Duodenal mucosa (tissue), 2 donors: ENCODE results near the gene FBXO47.

Experiments
- H3K27ac ChIP-seq: one replicate; pipeline ENCODE4 v1.7.0; 2013; ENCODE audit warnings: low read depth, low read length
- H3K27me3 ChIP-seq, 2 donors: one replicate each; pipeline ENCODE4 v1.7.0; 2013; ENCODE audit warnings: low read length in 2 of 2, control low read depth in 1 of 2; ENCODE audit not compliant: insufficient read depth in 2 of 2, control insufficient read depth in 1 of 2
- H3K36me3 ChIP-seq, 2 donors: one replicate each; pipeline ENCODE4 v1.7.0; 2013; ENCODE audit warnings: low read length in 2 of 2, control low read depth in 1 of 2; ENCODE audit not compliant: insufficient read depth in 2 of 2, control insufficient read depth in 1 of 2
- H3K4me1 ChIP-seq, 2 donors: one replicate each; pipeline ENCODE4 v1.7.0; 2013; ENCODE audit warnings: low read length in 2 of 2, control low read depth in 1 of 2; ENCODE audit not compliant: insufficient read depth in 2 of 2, control insufficient read depth in 1 of 2
- H3K4me3 ChIP-seq, 2 donors: one replicate each; pipeline ENCODE4 v1.7.0; 2013; ENCODE audit warnings: low read length in 2 of 2, low read depth in 1 of 2
- H3K9ac ChIP-seq, 2 donors: one replicate each; pipeline ENCODE4 v1.7.0; 2013; ENCODE audit warnings: low read length in 2 of 2, low read depth in 1 of 2
- H3K9me3 ChIP-seq, 2 donors: one replicate each; pipeline ENCODE4 v1.7.0; 2013; ENCODE audit warnings: low read length in 2 of 2, control low read depth in 1 of 2; ENCODE audit not compliant: control insufficient read depth in 1 of 2

FBXO47 gene

GRCh38 chr17:38967290-38967738 lies at the start of gene FBXO47:
Gene FBXO47 (minus strand): TSS chr17:38967403. CDS start chr17:38963025, 4,378 bp downstream.
- H3K27me3 ChIP-seq, result no peaks in the 10 kb centered on the region
- H3K9me3 ChIP-seq, result no peaks in the 10 kb centered on the region
- no peaks in the 10 kb centered on the region for H3K36me3 ChIP-seq
- H3K9ac ChIP-seq, result peak within 1 kb of the TSS; percentile 64 to 79
- peak within 1 kb of the TSS; percentile 59 for H3K27ac ChIP-seq
- H3K4me3 ChIP-seq, result peak within 1 kb of the TSS; percentile 56 to 60
- peaks cover 3 to 4% of the 10 kb centered on the region in 2 donors for H3K4me1 ChIP-seq

- no peak overlapping the region for H3K4me3 ChIP-seq
- H3K9me3 ChIP-seq, result no peaks in the 10 kb centered on the region
- no peak overlapping the region for H3K27ac ChIP-seq
- no peaks in the 10 kb centered on the region for H3K27me3 ChIP-seq
- no peaks in the 10 kb centered on the region for H3K36me3 ChIP-seq
- H3K9ac ChIP-seq, result no peak overlapping the region
- peaks cover 8 to 10% of the 10 kb centered on the region in 2 donors for H3K4me1 ChIP-seq
Observed at GRCh38 chr17:39016193-39017153, 49.3 kb upstream of the FBXO47 start.

GRCh38 chr17:39015546-39015935 lies 48.3 kb upstream of the FBXO47 start:
- Histone ChIP-seq H3K27ac (no peak overlapping the region), H3K9ac (no peak overlapping the region)

GRCh38 chr17:39014795-39015545 lies 47.8 kb upstream of the FBXO47 start:
- Histone ChIP-seq H3K9me3 (no peaks in the 10 kb centered on the region), H3K4me1 (peaks cover 8 to 10% of the 10 kb centered on the region in 2 donors), H3K27ac (no peak overlapping the region), H3K4me3 (no peak overlapping the region), H3K27me3 (no peaks in the 10 kb centered on the region), H3K36me3 (no peaks in the 10 kb centered on the region), H3K9ac (no peak overlapping the region)

More at GRCh38 chr17:39015546-39015935, 48.3 kb upstream of the FBXO47 start:
- Histone ChIP-seq H3K27me3 (no peaks in the 10 kb centered on the region), H3K4me1 (peaks cover 8 to 10% of the 10 kb centered on the region in 2 donors), H3K4me3 (no peak overlapping the region), H3K36me3 (no peaks in the 10 kb centered on the region), H3K9me3 (no peaks in the 10 kb centered on the region)

- no peaks in the 10 kb centered on the region for H3K9me3 ChIP-seq
- no peak overlapping the region for H3K27ac ChIP-seq
- peaks cover 8 to 10% of the 10 kb centered on the region in 2 donors for H3K4me1 ChIP-seq
- H3K9ac ChIP-seq, result no peak overlapping the region
- H3K36me3 ChIP-seq, result no peaks in the 10 kb centered on the region
- no peak overlapping the region for H3K4me3 ChIP-seq
- no peaks in the 10 kb centered on the region for H3K27me3 ChIP-seq
Observed at GRCh38 chr17:39014044-39014794, 47.0 kb upstream of the FBXO47 start.

GRCh38 chr17:39012725-39013124 lies 45.5 kb upstream of the FBXO47 start:
- H3K27me3 ChIP-seq, result no peaks in the 10 kb centered on the region
- H3K36me3 ChIP-seq, result no peaks in the 10 kb centered on the region
- no peak overlapping the region for H3K4me3 ChIP-seq
- no peak overlapping the region for H3K9ac ChIP-seq
- peaks cover 0 to 3% of the 10 kb centered on the region in 2 donors for H3K4me1 ChIP-seq
- no peak overlapping the region for H3K27ac ChIP-seq
- no peaks in the 10 kb centered on the region for H3K9me3 ChIP-seq

- no peak overlapping the region for H3K9ac ChIP-seq
- no peaks in the 10 kb centered on the region for H3K27me3 ChIP-seq
- H3K4me1 ChIP-seq, result peaks cover 0 to 3% of the 10 kb centered on the region in 2 donors
- no peak overlapping the region for H3K27ac ChIP-seq
- H3K4me3 ChIP-seq, result no peak overlapping the region
- no peaks in the 10 kb centered on the region for H3K9me3 ChIP-seq
- no peaks in the 10 kb centered on the region for H3K36me3 ChIP-seq
Observed at GRCh38 chr17:39011907-39012468, 44.8 kb upstream of the FBXO47 start.

GRCh38 chr17:39009581-39010001 lies 42.4 kb upstream of the FBXO47 start:
- H3K27ac ChIP-seq, result no peak overlapping the region
- no peak overlapping the region for H3K9ac ChIP-seq
- H3K27me3 ChIP-seq, result no peaks in the 10 kb centered on the region
- no peaks in the 10 kb centered on the region for H3K36me3 ChIP-seq
- H3K9me3 ChIP-seq, result no peaks in the 10 kb centered on the region
- H3K4me3 ChIP-seq, result no peak overlapping the region
- H3K4me1 ChIP-seq, result no peaks in the 10 kb centered on the region

GRCh38 chr17:39008633-39009032 lies 41.4 kb upstream of the FBXO47 start:
- Histone ChIP-seq H3K9me3 (no peaks in the 10 kb centered on the region), H3K4me3 (no peak overlapping the region), H3K9ac (no peak overlapping the region), H3K4me1 (peaks cover 0 to under 1% of the 10 kb centered on the region in 2 donors), H3K36me3 (no peaks in the 10 kb centered on the region), H3K27ac (no peak overlapping the region), H3K27me3 (no peaks in the 10 kb centered on the region)
